Heart left ventricle (tissue), 16 donors: Measurements from ENCODE around the gene CACNG7. TPM values are rescaled to one million over a fixed set of nuclear protein-coding genes. Genes with fewer than 3 reads are reported as not detected.
A peak's percentile ranks its signal among the peaks of the same experiment; 100 is the strongest.

Source experiments
- ATAC-seq, 4 donors: fragments of 200-7000 bp; cut with Tn5 transposase; one replicate each; pipeline ENCODE4 v1.9.1; 2020 to 2022; ENCODE audit warnings: moderate library complexity in 4 of 4, mild to moderate bottlenecking in 3 of 4, moderate number of reproducible peaks in 1 of 4
- DNase-seq, 5 donors: peaks; one replicate each; pipeline ENCODE4 v3.0.0-alpha.2; 2020
- H3K27ac ChIP-seq, 12 donors: fragments of 200-600 bp; sonication (generic) in 4 of 12; one replicate each; pipeline versions ENCODE4 v1.5.0 to v1.8.0; 2016 to 2022; ENCODE audit warnings: mild to moderate bottlenecking in 2 of 12
- H3K27me3 ChIP-seq, 9 donors: fragments of 200-600 bp; sonication (generic) in 2 of 9; one replicate each; pipeline versions ENCODE4 v1.5.1 to v1.8.0; 2016 to 2022; ENCODE audit warnings: mild to moderate bottlenecking in 3 of 9
- H3K36me3 ChIP-seq, 9 donors: fragments of 200-600 bp; sonication (generic) in 2 of 9; one replicate each; pipeline versions ENCODE4 v1.5.0 to v1.8.0; 2018 to 2022; ENCODE audit warnings: mild to moderate bottlenecking in 2 of 9
- H3K4me1 ChIP-seq, 12 donors: fragments of 200-600 bp; sonication (generic) in 4 of 12; one replicate each; pipeline versions ENCODE4 v1.5.0 to v1.8.0; 2016 to 2022; ENCODE audit warnings: mild to moderate bottlenecking in 3 of 12
- H3K4me3 ChIP-seq, 12 donors: fragments of 200-600 bp; sonication (generic) in 4 of 12; one replicate each; pipeline versions ENCODE4 v1.5.0 to v1.8.0; 2017 to 2022; ENCODE audit warnings: mild to moderate bottlenecking in 9 of 12, moderate library complexity in 4 of 12
- H3K9me3 ChIP-seq, 12 donors: fragments of 200-600 bp; sonication (generic) in 4 of 12; one replicate each; pipeline versions ENCODE4 v1.5.0 to v1.8.0; 2016 to 2022; ENCODE audit warnings: mild to moderate bottlenecking in 1 of 12
- CTCF ChIP-seq, 12 donors: fragments of 200-600 bp; sonication (generic) in 4 of 12; IDR thresholded peaks; one replicate each; pipeline versions ENCODE4 v1.5.0 to v1.8.0; 2018 to 2022; ENCODE audit warnings: antibody characterized with exemption in 12 of 12, mild to moderate bottlenecking in 5 of 12
- POLR2A ChIP-seq, 2 donors: fragments of 450-650 bp; IDR thresholded peaks; one replicate each; pipeline ENCODE4 v1.6.1; 2017; ENCODE audit warnings: antibody characterized with exemption in 2 of 2, mild to moderate bottlenecking in 2 of 2, moderate library complexity in 2 of 2
- WGBS, 4 donors: extraction: QIAGEN DNeasy Blood & Tissue Kit in 2 of 4; methylation state at CpG; one replicate each; pipeline versions ENCODE4 v1.1.5 to v1.1.7; 2013 to 2018; 5-methylcytosine and 5-hydroxymethylcytosine counted together
- intact Hi-C, 10 donors: fragments of 100-400 bp; cut with DNase I; formaldehyde crosslinking; loops; one replicate each; pipeline versions ENCODE4 v1.11.1 to v1.14.2; 2022
- polyA plus RNA-seq, 2 donors: library from polyadenylated mRNA; stranded (reverse); fragments of 200-250 nt; gene quantifications; one replicate each; pipeline ENCODE4 v1.2.3, GENCODE V29; 2013
- total RNA-seq, 9 donors: library from RNA; depleted of rRNA in 2 of 9; stranded (reverse); fragments of >200 nt in 2 of 9; fragmentation: NEBNext Ultra II Directional in 3 of 9; extraction: Animal tissue kit (Norgen Biotek cat#: 25700) in 3 of 9; gene quantifications; one replicate each; pipeline versions ENCODE4 v1.1.0 to v1.2.4, GENCODE V29; 2016 to 2023
- donor health status: ischemic (EF 13 %, LVEDD 7.1; RV severe dilation, severe dysfunction).
- donor health status: healthy with polysubstance abuse.
- donor health status: DM: no; HTN: yes; CAD: no.
- donor health status: DM: no; HTN: no; CAD: no.
- donor health status: ischemic (EF 25% LVEDD 6.9; RV normal size, moderate dysfunction).
- donor health status: ischemic (EF 25% LVEDD 5.7; RV mildly dilated, moderate dysfunction).
- donor health status: healthy.
- donor health status: DM: yes; HTN: yes; CAD: no.
- donor health status: ischemic (EF 35%, LVEDD 5.7; RV mildly dilated, moderate dysfunction).
- donor health status: nonischemic (EF 11% LVEDD 7.7; RV severe dilation, severe dysfunction).
- donor health status: DM: yes; HTN: yes; CAD: no.
- donor health status: PGD.
- donor health status: ischemic (EF 29% LVEDD 5.4; RV normal size, mild dysfunction).
- donor health status: nonischemic (EF 23%, LVEDD 6.1; RV moderate dilation, normal function).

CACNG7 gene
- total and polyA plus RNA-seq, 11 donors: not detected

GRCh38 chr19:53991224-53992113, 82.4 kb downstream of the CACNG7 start, which contains the start of gene CACNG6:
Gene CACNG6 (plus strand): TSS chr19:53991637. CDS start chr19:53992878, 1,241 bp downstream.
- 3 to 15% (median 4%) methylated on average over 13 to 66 of the region's 66 CpGs for WGBS, 4 donors
- DNase-seq (no peak), ATAC-seq (no peak)
- Histone ChIP-seq H3K4me1 (peaks cover 0 to 10% (median 3%) of the 10 kb centered on the region in 12 donors), H3K4me3 (peak within 1 kb of the TSS in 10 of 12 donors; percentile 3 to 44 (median 32)), H3K27ac (no peak within 1 kb of the TSS), H3K27me3 (peaks cover 19 to 60% (median 32%) of the 10 kb centered on the region in 9 donors), H3K36me3 (no peaks in the 10 kb centered on the region), H3K9me3 (no peaks in the 10 kb centered on the region)
- intact Hi-C loops: no loop called here
- no peak for TF ChIP-seq POLR2A (IDR thresholded peaks at IDR 0.05)
- no peak for TF ChIP-seq CTCF (IDR thresholded peaks at IDR 0.05)

- no peak overlapping the region for H3K27ac ChIP-seq
- TF ChIP-seq CTCF (IDR thresholded peaks at IDR 0.05) (no peak), POLR2A (IDR thresholded peaks at IDR 0.05) (no peak)
These were observed 83.1 kb downstream of the CACNG7 start for GRCh38 chr19:53992211-53992610.

GRCh38 chr19:53992815-53993214, 83.7 kb downstream of the CACNG7 start:
- H3K27ac ChIP-seq: no peak overlapping the region

More at GRCh38 chr19:53992211-53992610, 83.1 kb downstream of the CACNG7 start:
- WGBS, 4 donors: 71 to 76% (median 74%) methylated on average over 9 of the region's 9 CpGs
- Histone ChIP-seq H3K4me3 (peak overlapping the region in 1 of 12 donors; percentile 3), H3K27me3 (peaks cover 19 to 64% (median 37%) of the 10 kb centered on the region in 9 donors), H3K9me3 (no peaks in the 10 kb centered on the region), H3K4me1 (peaks cover 0 to 10% (median 3%) of the 10 kb centered on the region in 12 donors), H3K36me3 (no peaks in the 10 kb centered on the region)
- no peak for ATAC-seq
- DNase-seq: no peak
- intact Hi-C loops: no loop called here

More at GRCh38 chr19:53992815-53993214, 83.7 kb downstream of the CACNG7 start:
- Histone ChIP-seq H3K4me3 (peak overlapping the region in 1 of 12 donors; percentile 17), H3K4me1 (peaks cover 0 to 10% (median 3%) of the 10 kb centered on the region in 12 donors), H3K9me3 (no peaks in the 10 kb centered on the region), H3K27me3 (peaks cover 21 to 67% (median 41%) of the 10 kb centered on the region in 9 donors), H3K36me3 (no peaks in the 10 kb centered on the region)
- intact Hi-C loops: no loop called here
- TF ChIP-seq POLR2A (IDR thresholded peaks at IDR 0.05) (no peak), CTCF (IDR thresholded peaks at IDR 0.05) (no peak)
- DNase-seq (no peak), ATAC-seq (no peak)
- WGBS, 4 donors: 22 to 29% (median 28%) methylated on average over 15 to 43 of the region's 43 CpGs
